Measurements from ENCODE around the gene COX11. TPM values are rescaled to one million over a fixed set of nuclear protein-coding genes. Genes with fewer than 3 reads are reported as not detected.
A peak's percentile ranks its signal among the peaks of the same experiment; 100 is the strongest.

The COX11 gene
- total RNA-seq, 1 experiment from 2014 or later = 38.5 TPM

DNA sequence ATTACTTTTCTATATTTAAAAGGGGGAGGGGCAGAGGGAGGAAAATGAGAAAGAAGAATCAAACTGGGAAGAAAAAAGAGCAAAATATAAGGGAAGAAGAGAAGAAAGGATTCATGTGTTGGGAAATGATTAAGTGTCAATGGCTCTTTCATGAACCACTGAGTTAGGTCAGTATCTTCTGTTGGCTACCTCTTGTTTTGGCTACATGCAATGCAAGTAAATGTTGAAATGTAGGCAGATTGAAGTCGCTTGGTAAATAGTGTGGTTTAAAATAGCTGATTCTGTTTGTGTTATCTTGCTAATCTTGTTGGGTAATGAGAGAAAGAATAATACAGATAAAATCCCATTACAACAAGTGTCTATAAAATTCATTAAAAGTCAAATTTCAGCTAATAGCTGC is 27.2 kb downstream of the COX11 start:
- peaks cover 62% of the 10 kb centered on the region for H3K36me3 Mint-ChIP-seq (ENCODE audit: insufficient read depth, unreplicated experiment)
- POLR2A ChIA-PET = no interaction called here
- no peaks in the 10 kb centered on the region for H3K27me3 Mint-ChIP-seq (ENCODE audit: insufficient read depth, unreplicated experiment)
- no TSS peak for BruUV-seq (replicated peaks)
- TF ChIP-seq, protein P1, sequence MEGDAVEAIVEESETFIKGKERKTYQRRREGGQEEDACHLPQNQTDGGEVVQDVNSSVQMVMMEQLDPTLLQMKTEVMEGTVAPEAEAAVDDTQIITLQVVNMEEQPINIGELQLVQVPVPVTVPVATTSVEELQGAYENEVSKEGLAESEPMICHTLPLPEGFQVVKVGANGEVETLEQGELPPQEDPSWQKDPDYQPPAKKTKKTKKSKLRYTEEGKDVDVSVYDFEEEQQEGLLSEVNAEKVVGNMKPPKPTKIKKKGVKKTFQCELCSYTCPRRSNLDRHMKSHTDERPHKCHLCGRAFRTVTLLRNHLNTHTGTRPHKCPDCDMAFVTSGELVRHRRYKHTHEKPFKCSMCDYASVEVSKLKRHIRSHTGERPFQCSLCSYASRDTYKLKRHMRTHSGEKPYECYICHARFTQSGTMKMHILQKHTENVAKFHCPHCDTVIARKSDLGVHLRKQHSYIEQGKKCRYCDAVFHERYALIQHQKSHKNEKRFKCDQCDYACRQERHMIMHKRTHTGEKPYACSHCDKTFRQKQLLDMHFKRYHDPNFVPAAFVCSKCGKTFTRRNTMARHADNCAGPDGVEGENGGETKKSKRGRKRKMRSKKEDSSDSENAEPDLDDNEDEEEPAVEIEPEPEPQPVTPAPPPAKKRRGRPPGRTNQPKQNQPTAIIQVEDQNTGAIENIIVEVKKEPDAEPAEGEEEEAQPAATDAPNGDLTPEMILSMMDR (IDR thresholded peaks at IDR 0.05; ENCODE audit: unreplicated experiment) = no peak
- intact Hi-C loops (cut with micrococcal nuclease) = no loop called here
- peak overlapping the region; percentile 12 for H3K27ac Mint-ChIP-seq (ENCODE audit: low read depth, unreplicated experiment)
- H3K4me1 Mint-ChIP-seq (ENCODE audit: insufficient read depth, unreplicated experiment) = no peaks in the 10 kb centered on the region
- H3K9me3 Mint-ChIP-seq (ENCODE audit: unreplicated experiment) = no peaks in the 10 kb centered on the region
- no peak overlapping the region for H3K4me3 Mint-ChIP-seq (ENCODE audit: unreplicated experiment)
- no peak for DNase-seq (ENCODE audit: unreplicated experiment)
- CTCF ChIA-PET = no interaction called here

DNA sequence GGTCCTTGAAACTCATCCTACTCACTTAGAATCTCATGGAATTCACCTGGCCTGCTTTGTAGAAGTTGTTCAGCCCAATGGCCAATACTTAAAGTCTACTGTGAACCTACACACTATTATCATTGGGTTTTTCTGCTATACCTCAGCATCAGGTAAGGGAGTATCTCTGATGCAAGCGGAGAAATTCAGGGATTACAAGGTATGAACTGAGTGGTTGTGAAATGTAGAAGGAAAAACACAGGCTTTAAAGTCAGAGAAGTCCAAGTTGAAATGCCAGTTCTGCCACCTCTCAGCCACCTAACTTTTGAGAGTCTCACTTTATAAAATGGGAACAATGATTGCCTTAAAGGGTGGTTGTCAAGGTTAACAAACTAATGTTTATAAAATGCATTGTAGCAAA is 31.0 kb downstream of the COX11 start:
- TF ChIP-seq, protein P1 (IDR thresholded peaks at IDR 0.05; ENCODE audit: unreplicated experiment) = no peak
- Mint-ChIP-seq H3K36me3 (ENCODE audit: insufficient read depth, unreplicated experiment) (peaks cover 74% of the 10 kb centered on the region), H3K4me3 (ENCODE audit: unreplicated experiment) (no peak overlapping the region), H3K27ac (ENCODE audit: low read depth, unreplicated experiment) (no peak overlapping the region), H3K27me3 (ENCODE audit: insufficient read depth, unreplicated experiment) (no peaks in the 10 kb centered on the region), H3K4me1 (ENCODE audit: insufficient read depth, unreplicated experiment) (no peaks in the 10 kb centered on the region), H3K9me3 (ENCODE audit: unreplicated experiment) (no peaks in the 10 kb centered on the region)
- BruUV-seq (replicated peaks) = no TSS peak
- ChIA-PET POLR2A (interaction anchor here (0.6 to 1.2 kb wide), 2 partner anchors 9 to 31 kb away, joined by 3 to 4 read pairs; no protein-coding TSS in a partner anchor), CTCF (no interaction called here)
- DNase-seq (ENCODE audit: unreplicated experiment) = no peak
- intact Hi-C loops (cut with micrococcal nuclease) = no loop called here

DNA sequence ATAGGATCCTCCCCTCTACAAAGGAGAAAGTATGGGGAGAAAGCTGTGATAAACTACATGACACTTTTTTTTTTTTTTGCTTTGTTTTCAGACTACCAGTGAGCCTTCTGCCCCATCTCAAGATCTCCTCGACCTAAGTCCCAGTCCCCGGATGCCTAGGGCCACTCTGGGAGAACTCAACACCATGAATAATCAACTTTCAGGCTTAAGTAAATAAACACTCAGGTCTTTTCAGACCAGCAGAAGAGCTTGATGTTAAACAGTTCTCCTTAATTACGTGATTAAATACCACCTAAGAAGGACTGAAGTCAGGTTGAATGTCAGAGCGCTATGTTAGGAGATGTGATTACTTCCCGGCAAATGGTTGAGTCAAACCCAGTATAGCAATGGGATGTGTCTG is 31.4 kb downstream of the COX11 start:
- no peak for DNase-seq (ENCODE audit: unreplicated experiment)
- intact Hi-C loops (cut with micrococcal nuclease) = no loop called here
- H3K27me3 Mint-ChIP-seq (ENCODE audit: insufficient read depth, unreplicated experiment) = no peaks in the 10 kb centered on the region
- H3K4me1 Mint-ChIP-seq (ENCODE audit: insufficient read depth, unreplicated experiment) = no peaks in the 10 kb centered on the region
- TF ChIP-seq, protein P1 (IDR thresholded peaks at IDR 0.05; ENCODE audit: unreplicated experiment) = no peak
- no peak overlapping the region for H3K27ac Mint-ChIP-seq (ENCODE audit: low read depth, unreplicated experiment)
- H3K9me3 Mint-ChIP-seq (ENCODE audit: unreplicated experiment) = no peaks in the 10 kb centered on the region
- CTCF ChIA-PET = no interaction called here
- no peak overlapping the region for H3K4me3 Mint-ChIP-seq (ENCODE audit: unreplicated experiment)
- POLR2A ChIA-PET = interaction anchor here (0.6 to 1.3 kb wide), 3 partner anchors 9 to 35 kb away, joined by 3 to 4 read pairs (median 3); no protein-coding TSS in a partner anchor
- BruUV-seq (replicated peaks) = no TSS peak
- H3K36me3 Mint-ChIP-seq (ENCODE audit: insufficient read depth, unreplicated experiment) = peaks cover 74% of the 10 kb centered on the region

DNA sequence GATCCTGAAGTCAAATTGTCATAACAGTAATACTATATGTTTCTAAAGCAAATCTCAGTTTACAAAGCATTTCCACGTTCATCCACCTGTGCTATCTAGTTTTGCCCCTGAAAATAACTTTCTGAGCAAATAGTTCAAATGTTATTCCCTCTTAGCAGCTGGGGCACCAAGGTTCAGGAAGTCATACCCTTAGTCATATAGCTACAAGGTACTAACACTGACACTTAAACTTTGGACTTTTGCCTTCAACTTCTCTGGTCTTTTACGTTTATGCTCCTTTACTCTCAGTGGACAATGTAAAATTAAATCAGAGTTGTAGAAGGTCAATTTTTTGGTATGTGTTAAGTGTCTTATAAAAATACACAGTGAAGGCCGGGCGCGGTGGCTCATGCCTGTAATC is 33.0 kb downstream of the COX11 start:
- TF ChIP-seq, protein P1 (IDR thresholded peaks at IDR 0.05; ENCODE audit: unreplicated experiment) = no peak
- CTCF ChIA-PET = interaction anchor here (0.7 kb wide), 1 partner anchor 23 kb away, joined by 3 read pairs; no protein-coding TSS in a partner anchor
- no peaks in the 10 kb centered on the region for H3K9me3 Mint-ChIP-seq (ENCODE audit: unreplicated experiment)
- no peaks in the 10 kb centered on the region for H3K4me1 Mint-ChIP-seq (ENCODE audit: insufficient read depth, unreplicated experiment)
- POLR2A ChIA-PET = interaction anchor here (1.3 kb wide), 1 partner anchor 34 kb away, joined by 3 read pairs; no protein-coding TSS in a partner anchor
- no TSS peak for BruUV-seq (replicated peaks)
- H3K27me3 Mint-ChIP-seq (ENCODE audit: insufficient read depth, unreplicated experiment) = no peaks in the 10 kb centered on the region
- H3K4me3 Mint-ChIP-seq (ENCODE audit: unreplicated experiment) = no peak overlapping the region
- no peak for DNase-seq (ENCODE audit: unreplicated experiment)
- intact Hi-C loops (cut with micrococcal nuclease) = no loop called here
- H3K36me3 Mint-ChIP-seq (ENCODE audit: insufficient read depth, unreplicated experiment) = peaks cover 77% of the 10 kb centered on the region
- H3K27ac Mint-ChIP-seq (ENCODE audit: low read depth, unreplicated experiment) = no peak overlapping the region

Data from MCF 10A (cell line).